Measurements from ENCODE around the gene COL4A1.

Gene COL4A1

DNA sequence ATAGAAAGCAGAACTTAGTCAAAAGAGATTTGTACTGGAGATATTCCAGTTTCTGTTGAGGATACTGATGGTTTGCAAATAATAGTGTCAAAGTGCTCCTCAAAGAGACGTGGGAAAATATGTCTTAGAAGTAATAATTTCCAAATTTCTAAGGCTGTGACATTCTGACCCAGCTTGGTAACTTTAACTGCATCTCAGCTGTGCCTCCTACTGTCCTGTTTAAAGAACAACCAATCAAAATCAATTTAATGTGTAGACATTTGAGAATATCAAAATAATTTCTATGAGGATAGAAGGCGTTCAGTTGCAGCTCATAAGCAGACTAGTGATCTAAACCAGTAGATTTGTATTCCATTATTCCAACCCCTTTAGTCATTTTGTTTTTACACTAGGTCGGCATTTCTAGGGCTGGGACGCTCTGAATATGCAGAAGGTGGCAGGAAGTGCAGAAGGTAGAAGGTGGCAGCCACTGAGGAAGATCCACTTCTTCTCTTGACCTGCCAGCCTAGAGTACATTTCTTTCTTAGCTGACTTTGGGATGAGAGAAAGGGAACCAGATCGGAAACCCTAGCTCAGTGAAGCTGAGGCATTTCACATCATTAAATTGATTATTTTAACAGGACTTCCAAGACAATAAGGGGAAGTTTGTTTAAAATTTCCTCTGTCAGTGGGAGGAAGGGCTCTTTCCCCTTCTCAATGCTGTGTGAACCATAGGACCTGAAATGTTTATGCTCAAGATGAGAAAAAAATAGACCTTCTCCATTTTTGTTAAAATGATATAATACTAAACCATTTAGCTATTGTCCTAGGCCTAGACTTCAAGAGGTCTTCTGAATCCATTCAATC, 67.5 kb downstream of the COL4A1 start:
- no peak overlapping the region for H3K4me3 ChIP-seq (ENCODE audit: low read depth, low read length)
- no peak for TF ChIP-seq CTCF (IDR thresholded peaks at IDR 0.05; ENCODE audit: control insufficient read depth, extremely low read depth, insufficient read depth)
- no peak for DNase-seq (ENCODE audit: low read depth)

- TF ChIP-seq CTCF (IDR thresholded peaks at IDR 0.05; ENCODE audit: control insufficient read depth, extremely low read depth, insufficient read depth), result no peak
- no peak for DNase-seq (ENCODE audit: low read depth)
- no peak overlapping the region for H3K4me3 ChIP-seq (ENCODE audit: low read depth, low read length)
Measured at GRCh38 chr13:110238818-110239195, 68.2 kb downstream of the COL4A1 start.

GRCh38 chr13:110237875-110238817, 68.8 kb downstream of the COL4A1 start:
- no peak for TF ChIP-seq CTCF (IDR thresholded peaks at IDR 0.05; ENCODE audit: control insufficient read depth, extremely low read depth, insufficient read depth)
- no peak for DNase-seq (ENCODE audit: low read depth)
- no peak overlapping the region for H3K4me3 ChIP-seq (ENCODE audit: low read depth, low read length)

GRCh38 chr13:110236831-110237261, 70.1 kb downstream of the COL4A1 start:
- no peak for DNase-seq (ENCODE audit: low read depth)
- TF ChIP-seq CTCF (IDR thresholded peaks at IDR 0.05; ENCODE audit: control insufficient read depth, extremely low read depth, insufficient read depth), result no peak

GRCh38 chr13:110236431-110236830, 70.5 kb downstream of the COL4A1 start:
- no peak for TF ChIP-seq CTCF (IDR thresholded peaks at IDR 0.05; ENCODE audit: control insufficient read depth, extremely low read depth, insufficient read depth)
- H3K4me3 ChIP-seq (ENCODE audit: low read depth, low read length), result no peak overlapping the region
- DNase-seq (ENCODE audit: low read depth), result no peak

More at GRCh38 chr13:110236831-110237261, 70.1 kb downstream of the COL4A1 start:
- no peak overlapping the region for H3K4me3 ChIP-seq (ENCODE audit: low read depth, low read length)

DNA sequence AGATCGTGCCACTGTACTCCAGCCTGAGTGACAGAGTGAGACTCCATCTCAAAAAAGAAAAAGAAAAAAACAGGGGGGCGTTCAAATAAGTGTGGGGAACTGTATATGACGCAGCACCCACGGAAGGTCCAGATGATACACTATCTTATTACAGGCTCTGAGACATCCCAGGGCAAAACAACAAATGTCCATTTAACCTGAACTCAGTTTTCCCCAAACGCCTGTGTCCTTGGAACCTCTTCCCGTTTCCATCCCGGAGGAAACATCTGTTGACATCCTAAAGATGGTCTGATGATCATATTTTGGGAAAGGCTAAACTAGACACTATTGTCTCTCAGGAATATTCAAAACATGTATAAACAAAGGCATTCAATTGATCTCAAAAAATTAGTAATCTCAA, 72.4 kb downstream of the COL4A1 start:
- DNase-seq (ENCODE audit: low read depth), result no peak
- no peak overlapping the region for H3K4me3 ChIP-seq (ENCODE audit: low read depth, low read length)
- TF ChIP-seq CTCF (IDR thresholded peaks at IDR 0.05; ENCODE audit: control insufficient read depth, extremely low read depth, insufficient read depth), result no peak
